Stimulated activated CD8-positive, alpha-beta memory T cell treated with anti-CD3 and anti-CD28 coated beads, Interleukin-12 subunit alpha, Interleukin-12 subunit beta, amount 100 ng/mL, for 4 hours (primary cell): ENCODE measurements around the gene CHCT1.
"Not testable (repeated sequence)": the region's sequence is repeated elsewhere in the genome, so short reads cannot be mapped to it uniquely, and the experiment has no call there.

ENCODE experiments used
- DNase-seq: peaks from one replicate; pipeline ENCODE4 v3.0.0-alpha.2; 2020; ENCODE audit warnings: low read depth

Gene CHCT1

GRCh38 chr17:60422162-60422665 is at the start of gene CHCT1:
Gene CHCT1, plus strand, starts transcription at chr17:60422489. Its CDS starts 104 bp downstream, at chr17:60422593.
- no peak for DNase-seq

GRCh38 chr17:60372790-60373483 is 49.4 kb upstream of the CHCT1 start:
- no peak for DNase-seq

GRCh38 chr17:60378187-60378586 is 44.1 kb upstream of the CHCT1 start:
- DNase-seq: not testable (repeated sequence)

- DNase-seq: not testable (repeated sequence)
Measured at GRCh38 chr17:60379461-60379860, 42.8 kb upstream of the CHCT1 start.

GRCh38 chr17:60381958-60382357 is 40.3 kb upstream of the CHCT1 start:
- no peak for DNase-seq

GRCh38 chr17:60383379-60383778 is 38.9 kb upstream of the CHCT1 start:
- DNase-seq: no peak

GRCh38 chr17:60384921-60385320 is 37.4 kb upstream of the CHCT1 start:
- DNase-seq: not testable (repeated sequence)

- no peak for DNase-seq
Measured at GRCh38 chr17:60386147-60387058, 35.9 kb upstream of the CHCT1 start.

GRCh38 chr17:60387666-60388065 is 34.6 kb upstream of the CHCT1 start:
- DNase-seq: no peak

- DNase-seq: no peak
Measured at GRCh38 chr17:60388742-60389141, 33.5 kb upstream of the CHCT1 start.

GRCh38 chr17:60390186-60390585 is 32.1 kb upstream of the CHCT1 start:
- no peak for DNase-seq

- no peak for DNase-seq
Measured at GRCh38 chr17:60390925-60391470, 31.3 kb upstream of the CHCT1 start.

- peak; percentile 1 for DNase-seq
Measured at GRCh38 chr17:60391471-60392041, 30.7 kb upstream of the CHCT1 start.

GRCh38 chr17:60392042-60392844 is 30.0 kb upstream of the CHCT1 start, which contains the start of gene USP32:
Gene USP32, minus strand, starts transcription at chr17:60392133. Its CDS starts 194 bp downstream, at chr17:60391939.
- DNase-seq: peak; percentile 97

GRCh38 chr17:60392845-60393702 is 29.2 kb upstream of the CHCT1 start:
- DNase-seq: no peak

- no peak for DNase-seq
Measured at GRCh38 chr17:60393840-60394723, 28.2 kb upstream of the CHCT1 start.

- no peak for DNase-seq
Measured at GRCh38 chr17:60395508-60396065, 26.7 kb upstream of the CHCT1 start.

GRCh38 chr17:60396412-60396811 is 25.9 kb upstream of the CHCT1 start:
- no peak for DNase-seq
